ENCODE results near the gene ELAVL3. TPM values are rescaled to one million over a fixed set of nuclear protein-coding genes. Genes with fewer than 3 reads are reported as not detected.

The ELAVL3 gene
- total and polyA plus RNA-seq, 2 donors (not counting 1 experiment from before 2014, with no cell fraction given): under 0.01 TPM; not detected in 1

DNA sequence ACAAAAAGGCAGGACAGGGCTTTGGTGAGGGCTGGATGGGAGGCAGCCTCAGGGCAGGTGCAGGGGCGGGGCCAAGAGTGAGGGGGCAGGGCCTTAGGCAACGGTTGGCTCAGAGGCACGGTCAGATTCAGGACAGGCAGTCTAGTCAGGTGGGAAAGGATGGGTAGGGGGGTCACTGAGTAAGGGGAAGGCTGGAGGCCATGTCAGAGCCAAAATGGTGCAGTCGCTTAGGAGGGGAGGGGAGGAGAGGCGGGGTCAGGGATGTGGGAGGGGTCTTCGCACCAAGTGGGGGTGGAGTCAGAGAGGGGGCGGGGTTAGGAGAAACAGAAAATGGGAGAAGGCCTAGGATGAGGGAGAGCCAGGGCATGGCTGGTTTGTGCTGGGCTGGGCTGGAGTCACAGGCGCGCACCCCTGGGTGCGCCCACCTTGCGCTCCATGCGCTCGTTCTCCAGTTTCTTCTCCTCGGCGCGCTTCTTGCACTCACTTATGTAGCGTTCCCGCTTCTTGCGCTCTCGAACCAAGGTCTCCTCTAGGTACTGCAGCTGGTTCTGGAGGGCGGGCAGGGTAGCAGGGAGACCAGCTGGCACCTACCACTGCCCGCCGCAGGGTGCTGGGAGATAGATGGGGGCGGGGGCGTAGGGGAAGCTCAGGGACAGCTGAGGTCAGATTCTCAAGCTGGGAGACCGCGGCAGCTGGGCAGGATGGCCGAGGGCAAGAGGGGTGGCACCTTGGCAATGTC, 55.0 kb downstream of the ELAVL3 start:
- Histone ChIP-seq H3K36me3 (ENCODE audit: control insufficient read depth, insufficient read depth, low read length) (no peaks in the 10 kb centered on the region), H3K9me3 (ENCODE audit: control insufficient read depth, insufficient read depth, low read depth, low read length) (no peaks in the 10 kb centered on the region)
- TF ChIP-seq CTCF (conservative IDR thresholded peaks at IDR 0.05 in 1 of 2, IDR thresholded peaks at IDR 0.05 in 1 of 2; ENCODE audit: low read depth in 1 of 2, low read length in 2 of 2) (no peak), EZH2 (IDR thresholded peaks at IDR 0.05; ENCODE audit: low read length, missing control alignments) (no peak)

DNA sequence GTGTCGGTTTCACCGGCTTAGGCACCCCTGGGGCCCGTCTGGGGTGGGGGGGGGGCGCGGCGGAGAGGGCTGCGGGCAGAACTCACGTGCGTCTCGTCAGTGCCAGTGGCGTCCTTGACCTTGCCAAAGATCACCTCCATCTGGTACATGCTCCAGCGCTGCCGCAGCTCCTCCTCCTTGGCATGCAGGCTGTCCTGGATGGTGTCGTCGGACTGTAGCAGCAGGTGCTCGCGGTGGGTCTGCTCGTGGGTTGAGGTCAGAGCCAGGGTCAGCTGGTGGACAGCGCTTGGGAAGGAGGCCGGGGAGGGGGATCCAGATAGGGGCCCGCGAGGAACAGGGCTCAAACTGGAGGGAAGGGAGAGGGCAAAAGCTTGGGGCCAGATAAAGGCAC, 57.1 kb downstream of the ELAVL3 start:
- no peak for TF ChIP-seq EZH2 (IDR thresholded peaks at IDR 0.05; ENCODE audit: low read length, missing control alignments)
- TF ChIP-seq CTCF (conservative IDR thresholded peaks at IDR 0.05 in 1 of 2, IDR thresholded peaks at IDR 0.05 in 1 of 2; ENCODE audit: low read depth in 1 of 2, low read length in 2 of 2): no peak
- Histone ChIP-seq H3K27me3 (ENCODE audit: control insufficient read depth, insufficient read depth, low read length) (peaks cover 9% of the 10 kb centered on the region), H3K4me3 (replicated peaks in 1 of 4; ENCODE audit: control extremely low read depth in 1 of 4, insufficient read depth in 1 of 4, low read depth in 3 of 4, low read length in 4 of 4) (no peak overlapping the region), H2AFZ (ENCODE audit: low read length) (no peak overlapping the region), H4K20me1 (ENCODE audit: control insufficient read depth, extremely low read depth, insufficient read depth, low read length) (no peaks in the 10 kb centered on the region), H3K36me3 (ENCODE audit: control insufficient read depth, insufficient read depth, low read length) (no peaks in the 10 kb centered on the region), H3K79me2 (ENCODE audit: control insufficient read depth, insufficient read depth, low read length) (no peaks in the 10 kb centered on the region), H3K4me2 (ENCODE audit: extremely low read depth, insufficient read depth, low read length) (no peak overlapping the region), H3K9ac (ENCODE audit: insufficient read depth, low read length) (no peak overlapping the region), H3K9me3 (ENCODE audit: control insufficient read depth, insufficient read depth, low read depth, low read length) (no peaks in the 10 kb centered on the region), H3K4me1 (ENCODE audit: control insufficient read depth, extremely low read depth, insufficient read depth, low read length) (no peaks in the 10 kb centered on the region), H3K27ac (ENCODE audit: insufficient read depth, low read length) (no peak overlapping the region)
- DNase-seq (ENCODE audit: low read depth in 2 of 2): no peak

More for the DNA sequence above, 55.0 kb downstream of the ELAVL3 start:
- H3K4me2 ChIP-seq (ENCODE audit: extremely low read depth, insufficient read depth, low read length): no peak overlapping the region
- H2AFZ ChIP-seq (ENCODE audit: low read length): no peak overlapping the region
- H3K4me1 ChIP-seq (ENCODE audit: control insufficient read depth, extremely low read depth, insufficient read depth, low read length): no peaks in the 10 kb centered on the region
- peaks cover 9% of the 10 kb centered on the region for H3K27me3 ChIP-seq (ENCODE audit: control insufficient read depth, insufficient read depth, low read length)
- no peak overlapping the region for H3K4me3 ChIP-seq (replicated peaks in 1 of 4; ENCODE audit: control extremely low read depth in 1 of 4, insufficient read depth in 1 of 4, low read depth in 3 of 4, low read length in 4 of 4)
- no peaks in the 10 kb centered on the region for H3K79me2 ChIP-seq (ENCODE audit: control insufficient read depth, insufficient read depth, low read length)
- DNase-seq (ENCODE audit: low read depth in 2 of 2): no peak
- no peak overlapping the region for H3K9ac ChIP-seq (ENCODE audit: insufficient read depth, low read length)
- H3K27ac ChIP-seq (ENCODE audit: insufficient read depth, low read length): no peak overlapping the region
- no peaks in the 10 kb centered on the region for H4K20me1 ChIP-seq (ENCODE audit: control insufficient read depth, extremely low read depth, insufficient read depth, low read length)

DNA sequence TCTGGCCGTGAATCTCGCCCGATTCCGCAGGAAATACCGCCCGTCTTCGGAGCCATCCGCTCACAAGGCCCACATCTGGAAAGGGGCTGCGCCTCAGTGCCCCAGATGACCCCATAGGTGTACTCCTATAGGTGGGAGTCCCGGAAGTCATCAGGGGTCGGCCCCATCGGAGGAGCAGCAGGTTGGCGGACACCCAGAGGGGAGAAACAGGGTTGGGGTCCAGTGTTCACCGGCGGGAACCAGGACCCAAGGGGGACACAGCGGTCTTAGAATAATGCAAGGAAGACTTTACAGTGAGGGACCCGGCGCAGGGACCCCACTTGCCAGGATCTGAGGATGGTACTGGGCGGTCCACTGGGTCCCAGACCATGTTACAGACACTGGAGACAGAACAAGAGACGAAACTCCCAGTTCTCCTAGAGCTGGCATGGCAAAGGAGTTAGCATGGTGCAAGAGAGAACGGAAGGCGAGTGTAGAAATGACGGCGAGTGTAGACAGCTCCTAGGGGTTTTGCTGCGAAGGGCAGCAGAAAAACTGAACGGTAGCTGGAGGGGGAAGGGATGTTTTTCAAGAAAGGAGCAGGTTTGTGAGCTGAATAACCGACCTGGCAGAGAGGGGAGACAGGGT, 57.6 kb downstream of the ELAVL3 start:
- H2AFZ ChIP-seq (ENCODE audit: low read length): no peak overlapping the region
- H3K9me3 ChIP-seq (ENCODE audit: control insufficient read depth, insufficient read depth, low read depth, low read length): no peaks in the 10 kb centered on the region
- H3K36me3 ChIP-seq (ENCODE audit: control insufficient read depth, insufficient read depth, low read length): no peaks in the 10 kb centered on the region
- no peak overlapping the region for H3K9ac ChIP-seq (ENCODE audit: insufficient read depth, low read length)
- no peaks in the 10 kb centered on the region for H3K79me2 ChIP-seq (ENCODE audit: control insufficient read depth, insufficient read depth, low read length)
- peaks cover 9% of the 10 kb centered on the region for H3K27me3 ChIP-seq (ENCODE audit: control insufficient read depth, insufficient read depth, low read length)
- no peak overlapping the region for H3K27ac ChIP-seq (ENCODE audit: insufficient read depth, low read length)
- no peak for TF ChIP-seq EZH2 (IDR thresholded peaks at IDR 0.05; ENCODE audit: low read length, missing control alignments)
- no peak for TF ChIP-seq CTCF (conservative IDR thresholded peaks at IDR 0.05 in 1 of 2, IDR thresholded peaks at IDR 0.05 in 1 of 2; ENCODE audit: low read depth in 1 of 2, low read length in 2 of 2)
- H3K4me1 ChIP-seq (ENCODE audit: control insufficient read depth, extremely low read depth, insufficient read depth, low read length): no peaks in the 10 kb centered on the region
- no peak for DNase-seq (ENCODE audit: low read depth in 2 of 2)
- no peak overlapping the region for H3K4me2 ChIP-seq (ENCODE audit: extremely low read depth, insufficient read depth, low read length)
- H4K20me1 ChIP-seq (ENCODE audit: control insufficient read depth, extremely low read depth, insufficient read depth, low read length): no peaks in the 10 kb centered on the region
- H3K4me3 ChIP-seq (replicated peaks in 1 of 4; ENCODE audit: control extremely low read depth in 1 of 4, insufficient read depth in 1 of 4, low read depth in 3 of 4, low read length in 4 of 4): no peak overlapping the region
